Astrocyte (in vitro differentiated cells and primary cell): ENCODE data around the gene LIME1. TPM values are rescaled to one million over a fixed set of nuclear protein-coding genes. Genes with fewer than 3 reads are reported as not detected.
A peak's percentile ranks its signal among the peaks of the same experiment; 100 is the strongest.

Experiments used
- DNase-seq: peaks from one replicate; pipeline ENCODE4 v3.0.0-alpha.2; 2010; ENCODE audit warnings: low read depth
- FAIRE-seq: peaks from 2 replicates; lab custom pipeline; 2011; peaks lifted over from hg19 to GRCh38; lab: Jason Lieb, UNC
- H2AFZ ChIP-seq: 2 replicates; pipeline ENCODE4 v1.6.0; 2012; ENCODE audit warnings: low read depth, low read length, inconsistent platforms
- H3K27ac ChIP-seq: 2 replicates; pipeline ENCODE4 v1.5.1; 2011; ENCODE audit warnings: low read depth, low read length, inconsistent platforms
- H3K27me3 ChIP-seq: 2 replicates; pipeline ENCODE4 v1.6.0; 2011; ENCODE audit warnings: low read length, inconsistent platforms; ENCODE audit not compliant: insufficient read depth
- H3K36me3 ChIP-seq: 2 replicates; pipeline ENCODE4 v1.5.1; 2011; ENCODE audit warnings: low read length, inconsistent platforms; ENCODE audit not compliant: insufficient read depth
- H3K4me1 ChIP-seq: 2 replicates; pipeline ENCODE4 v1.5.1; 2011; ENCODE audit warnings: low read length, inconsistent platforms; ENCODE audit not compliant: insufficient read depth
- H3K4me2 ChIP-seq: 2 replicates; pipeline ENCODE4 v1.6.0; 2012; ENCODE audit warnings: low read length, inconsistent platforms
- H3K4me3 ChIP-seq: 2 replicates; pipeline ENCODE4 v1.5.1; 2011; ENCODE audit warnings: low read depth, mild to moderate bottlenecking, low read length, inconsistent platforms; ENCODE audit not compliant: insufficient read depth
- H3K79me2 ChIP-seq: 2 replicates; pipeline ENCODE4 v1.6.0; 2012; ENCODE audit warnings: mild to moderate bottlenecking, low read length, inconsistent platforms; ENCODE audit not compliant: insufficient read depth
- H3K9ac ChIP-seq: 2 replicates; pipeline ENCODE4 v1.6.0; 2012; ENCODE audit warnings: mild to moderate bottlenecking, low read length, inconsistent platforms
- H3K9me3 ChIP-seq: 2 replicates; pipeline ENCODE4 v1.5.1; 2012; ENCODE audit warnings: low read depth, mild to moderate bottlenecking, low read length, inconsistent platforms; ENCODE audit not compliant: insufficient read depth
- H4K20me1 ChIP-seq: 2 replicates; pipeline ENCODE4 v1.6.0; 2012; ENCODE audit warnings: low read length, inconsistent platforms; ENCODE audit not compliant: insufficient read depth
- H3K27ac Mint-ChIP-seq: one replicate; pipeline ENCODE4 v1.8.0; 2021; ENCODE audit warnings: mild to moderate bottlenecking, mixed read lengths; ENCODE audit not compliant: unreplicated experiment
- H3K27me3 Mint-ChIP-seq: one replicate; pipeline ENCODE4 v1.8.0; 2021; ENCODE audit warnings: low read depth, mixed read lengths; ENCODE audit not compliant: unreplicated experiment
- H3K36me3 Mint-ChIP-seq: one replicate; pipeline ENCODE4 v1.8.0; 2021; ENCODE audit warnings: low read depth, mixed read lengths; ENCODE audit not compliant: unreplicated experiment
- H3K4me1 Mint-ChIP-seq: one replicate; pipeline ENCODE4 v1.8.0; 2021; ENCODE audit warnings: low read depth, mixed read lengths; ENCODE audit not compliant: unreplicated experiment
- H3K4me3 Mint-ChIP-seq: one replicate; pipeline ENCODE4 v1.8.0; 2021; ENCODE audit warnings: mild to moderate bottlenecking, moderate library complexity, mixed read lengths; ENCODE audit not compliant: unreplicated experiment
- H3K9me3 Mint-ChIP-seq: one replicate; pipeline ENCODE4 v1.8.0; 2021; ENCODE audit warnings: mild to moderate bottlenecking, mixed read lengths; ENCODE audit not compliant: unreplicated experiment
- EZH2 ChIP-seq: IDR thresholded peaks from 2 replicates; pipeline ENCODE4 v1.6.1; 2012; ENCODE audit warnings: mild to moderate bottlenecking, low read length, inconsistent platforms; ENCODE audit not compliant: insufficient read depth
- total RNA-seq: library from RNA; stranded (reverse); gene quantifications from 2 replicates; pipeline ENCODE4 v1.2.1, GENCODE V29; 2021
- TF ChIP-seq, protein P1 (sequence below): IDR thresholded peaks from 2 replicates; pipeline ENCODE4 v1.5.1; 2011; ENCODE audit warnings: low read depth, mild to moderate bottlenecking, inconsistent platforms, low read length, moderate library complexity; ENCODE audit not compliant: insufficient read depth

The LIME1 gene
- total RNA-seq, 1 donor from 2014 or later = 7.6 TPM

DNA sequence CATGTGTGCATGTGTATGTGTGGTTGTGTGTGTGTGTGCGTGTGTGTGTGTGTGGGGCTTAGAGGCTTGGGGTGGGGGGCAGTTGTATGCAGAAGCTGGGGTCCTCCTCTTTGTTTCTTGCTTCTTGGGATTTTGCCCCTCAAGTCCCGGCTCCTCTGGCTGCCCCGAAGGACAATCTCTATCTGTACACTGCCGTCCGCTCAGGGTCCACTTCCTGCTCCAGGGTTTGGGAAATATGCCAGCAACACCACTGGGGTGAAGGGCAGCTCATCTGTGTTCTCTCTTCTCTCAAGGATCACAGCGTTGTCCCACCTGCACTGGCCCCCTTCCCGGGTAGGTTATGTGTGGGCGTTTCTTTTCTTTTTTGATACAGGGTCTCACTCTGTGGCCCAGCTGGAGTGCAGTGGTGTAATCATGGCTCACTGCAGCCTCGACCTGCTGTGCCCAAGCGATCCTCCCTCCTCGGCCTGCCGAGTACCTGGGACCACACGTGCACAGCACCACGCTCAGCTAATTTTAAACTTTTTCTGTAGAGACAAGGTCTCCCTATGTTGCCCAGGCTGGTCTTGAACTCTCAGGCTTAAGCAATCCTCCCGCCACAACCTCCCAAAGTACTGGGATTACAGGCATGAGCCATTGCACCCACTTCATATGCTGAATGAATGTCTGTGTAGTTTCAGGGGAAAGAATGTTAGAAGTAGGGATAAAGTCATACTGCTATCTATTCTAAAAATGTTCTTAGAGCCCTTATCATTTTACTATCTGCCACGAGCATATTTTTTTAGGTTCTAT lies 28.8 kb downstream of the LIME1 start:
- H3K4me3 Mint-ChIP-seq = no peak overlapping the region
- TF ChIP-seq, protein P1, sequence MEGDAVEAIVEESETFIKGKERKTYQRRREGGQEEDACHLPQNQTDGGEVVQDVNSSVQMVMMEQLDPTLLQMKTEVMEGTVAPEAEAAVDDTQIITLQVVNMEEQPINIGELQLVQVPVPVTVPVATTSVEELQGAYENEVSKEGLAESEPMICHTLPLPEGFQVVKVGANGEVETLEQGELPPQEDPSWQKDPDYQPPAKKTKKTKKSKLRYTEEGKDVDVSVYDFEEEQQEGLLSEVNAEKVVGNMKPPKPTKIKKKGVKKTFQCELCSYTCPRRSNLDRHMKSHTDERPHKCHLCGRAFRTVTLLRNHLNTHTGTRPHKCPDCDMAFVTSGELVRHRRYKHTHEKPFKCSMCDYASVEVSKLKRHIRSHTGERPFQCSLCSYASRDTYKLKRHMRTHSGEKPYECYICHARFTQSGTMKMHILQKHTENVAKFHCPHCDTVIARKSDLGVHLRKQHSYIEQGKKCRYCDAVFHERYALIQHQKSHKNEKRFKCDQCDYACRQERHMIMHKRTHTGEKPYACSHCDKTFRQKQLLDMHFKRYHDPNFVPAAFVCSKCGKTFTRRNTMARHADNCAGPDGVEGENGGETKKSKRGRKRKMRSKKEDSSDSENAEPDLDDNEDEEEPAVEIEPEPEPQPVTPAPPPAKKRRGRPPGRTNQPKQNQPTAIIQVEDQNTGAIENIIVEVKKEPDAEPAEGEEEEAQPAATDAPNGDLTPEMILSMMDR = no peak
- TF ChIP-seq EZH2 = no peak
- H3K27ac ChIP-seq = no peak overlapping the region
- H3K27ac Mint-ChIP-seq = no peak overlapping the region
- no peaks in the 10 kb centered on the region for H3K9me3 ChIP-seq
- no peaks in the 10 kb centered on the region for H3K4me1 ChIP-seq
- H3K4me1 Mint-ChIP-seq = no peaks in the 10 kb centered on the region
- peaks cover 14% of the 10 kb centered on the region for H3K36me3 Mint-ChIP-seq
- H3K9ac ChIP-seq = no peak overlapping the region
- H3K27me3 ChIP-seq = no peaks in the 10 kb centered on the region
- H3K79me2 ChIP-seq = no peaks in the 10 kb centered on the region
- no peaks in the 10 kb centered on the region for H3K27me3 Mint-ChIP-seq
- no peaks in the 10 kb centered on the region for H3K36me3 ChIP-seq
- no peak for DNase-seq
- FAIRE-seq = no peak
- no peaks in the 10 kb centered on the region for H3K9me3 Mint-ChIP-seq
- H4K20me1 ChIP-seq = no peaks in the 10 kb centered on the region
- H3K4me2 ChIP-seq = no peak overlapping the region
- no peak overlapping the region for H2AFZ ChIP-seq
- H3K4me3 ChIP-seq = no peak overlapping the region

DNA sequence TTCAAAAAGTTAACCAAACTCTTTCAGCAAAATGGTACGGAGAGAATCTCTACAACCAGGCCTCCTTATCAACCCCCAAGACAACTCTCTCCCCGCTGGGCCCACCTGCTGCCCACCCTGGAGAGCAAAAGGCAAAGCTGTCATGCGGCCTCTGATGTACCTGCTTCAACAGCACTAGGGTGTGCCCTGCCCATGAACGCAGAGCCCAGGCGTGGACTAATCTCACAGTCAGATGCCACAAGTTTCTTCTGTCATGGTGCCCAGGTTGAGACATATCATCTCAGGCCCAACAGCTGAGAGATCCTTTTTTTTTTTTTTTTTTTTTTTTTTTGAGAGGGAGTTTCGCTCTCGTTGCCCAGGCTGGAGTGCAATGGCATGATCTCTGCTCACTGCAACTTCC lies 29.4 kb downstream of the LIME1 start:
- Histone ChIP-seq H3K36me3 (no peaks in the 10 kb centered on the region), H3K27me3 (no peaks in the 10 kb centered on the region), H3K79me2 (no peaks in the 10 kb centered on the region), H3K4me2 (no peak overlapping the region), H3K27ac (no peak overlapping the region), H2AFZ (no peak overlapping the region), H3K4me3 (no peak overlapping the region), H3K9ac (no peak overlapping the region), H4K20me1 (no peaks in the 10 kb centered on the region), H3K9me3 (no peaks in the 10 kb centered on the region), H3K4me1 (no peaks in the 10 kb centered on the region)
- Mint-ChIP-seq H3K36me3 (peaks cover 14% of the 10 kb centered on the region), H3K4me3 (no peak overlapping the region), H3K9me3 (no peaks in the 10 kb centered on the region), H3K4me1 (no peaks in the 10 kb centered on the region), H3K27ac (no peak overlapping the region), H3K27me3 (no peaks in the 10 kb centered on the region)
- FAIRE-seq (no peak), DNase-seq (no peak)
- TF ChIP-seq, protein P1 = no peak
- no peak for TF ChIP-seq EZH2

DNA sequence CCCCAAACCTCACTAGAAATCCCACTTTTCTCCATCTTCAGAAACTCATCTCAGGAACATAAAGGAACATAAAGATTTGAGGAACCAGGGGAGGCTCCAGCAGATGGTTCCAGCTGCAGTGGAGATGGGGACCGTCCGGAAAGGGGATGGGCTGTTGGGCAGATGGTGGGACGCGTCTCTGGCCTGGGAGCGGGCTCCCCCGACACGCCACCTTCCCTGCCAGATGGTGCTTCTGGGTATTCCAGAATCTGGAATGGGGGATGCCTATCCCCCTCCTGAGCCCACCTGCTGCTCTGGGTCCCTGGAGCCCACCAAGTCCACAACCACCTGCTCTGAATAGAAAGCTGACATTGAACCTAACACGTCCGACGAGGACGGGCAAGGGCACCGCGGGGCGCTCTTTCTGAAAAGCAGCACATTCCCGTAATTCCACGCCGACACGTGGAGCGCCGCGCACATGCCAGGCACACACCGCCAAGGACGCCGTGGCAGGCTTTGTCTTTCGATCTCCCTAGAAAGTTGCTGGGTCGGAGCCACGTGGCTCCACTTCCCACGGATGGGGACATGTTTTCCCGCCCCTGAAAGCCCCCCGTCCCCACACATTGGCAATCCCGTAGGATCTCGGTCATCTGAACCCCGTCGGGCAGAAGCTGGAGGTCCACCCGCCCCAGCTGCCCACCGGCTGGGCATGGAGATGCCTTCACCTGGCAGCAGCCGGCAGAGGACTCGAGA lies 30.4 kb downstream of the LIME1 start:
- Histone ChIP-seq H4K20me1 (no peaks in the 10 kb centered on the region), H3K27ac (no peak overlapping the region), H3K27me3 (no peaks in the 10 kb centered on the region), H3K9me3 (no peaks in the 10 kb centered on the region), H3K4me1 (no peaks in the 10 kb centered on the region), H3K4me3 (no peak overlapping the region), H3K4me2 (no peak overlapping the region), H2AFZ (no peak overlapping the region), H3K36me3 (no peaks in the 10 kb centered on the region), H3K79me2 (no peaks in the 10 kb centered on the region), H3K9ac (no peak overlapping the region)
- H3K36me3 Mint-ChIP-seq = peaks cover 14% of the 10 kb centered on the region
- no peaks in the 10 kb centered on the region for H3K9me3 Mint-ChIP-seq
- no peak overlapping the region for H3K4me3 Mint-ChIP-seq
- no peaks in the 10 kb centered on the region for H3K4me1 Mint-ChIP-seq
- DNase-seq (no peak), FAIRE-seq (no peak)
- peak overlapping the region; percentile 34 for H3K27ac Mint-ChIP-seq
- no peak for TF ChIP-seq EZH2
- TF ChIP-seq, protein P1 = no peak
- no peaks in the 10 kb centered on the region for H3K27me3 Mint-ChIP-seq
